ENCODE results near the gene CYP2C19.
"Not testable (repeated sequence)": the region's sequence is repeated elsewhere in the genome, so short reads cannot be mapped to it uniquely, and the experiment has no call there.

Gene CYP2C19

DNA sequence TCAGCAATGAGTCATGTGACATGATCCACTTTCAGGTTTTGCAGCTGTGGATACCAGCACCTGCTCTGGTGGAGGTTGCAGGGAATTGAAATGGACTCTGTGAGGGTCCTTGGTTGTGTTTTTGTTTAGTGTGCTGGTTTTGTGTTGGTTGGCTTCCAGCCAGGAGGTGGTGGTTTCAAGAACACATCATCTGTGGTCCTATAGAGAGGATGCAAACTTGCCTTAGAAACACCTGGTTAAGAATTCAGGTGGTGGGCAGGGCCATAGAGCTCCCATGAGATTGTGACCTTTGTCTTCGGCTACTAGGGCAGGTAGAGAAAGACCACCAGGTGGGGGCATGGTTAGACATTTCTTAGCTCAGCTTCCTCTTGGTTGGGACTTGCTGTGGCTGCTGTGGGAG, 116.7 kb downstream of the CYP2C19 start:
- no peak for DNase-seq (ENCODE audit: low read depth)

DNA sequence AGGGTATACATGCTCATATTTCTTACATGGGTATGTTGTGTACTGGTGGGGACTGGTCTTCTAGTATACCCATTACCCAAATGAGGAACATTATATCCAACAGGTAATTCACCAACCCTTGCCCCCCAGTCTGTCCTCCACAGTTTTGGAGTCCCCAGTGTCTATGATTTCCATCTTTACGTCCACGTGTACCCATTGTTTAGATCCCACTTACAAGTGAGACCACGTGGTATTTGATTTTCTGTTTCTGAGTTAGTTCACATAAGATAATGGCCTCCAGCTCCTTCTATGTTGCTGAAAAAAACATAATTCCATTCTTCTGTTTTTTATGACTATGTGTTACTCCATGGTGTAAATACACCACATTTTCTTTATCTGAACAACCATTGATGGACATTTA, 126.6 kb downstream of the CYP2C19 start:
- DNase-seq (ENCODE audit: low read depth): no peak

DNA sequence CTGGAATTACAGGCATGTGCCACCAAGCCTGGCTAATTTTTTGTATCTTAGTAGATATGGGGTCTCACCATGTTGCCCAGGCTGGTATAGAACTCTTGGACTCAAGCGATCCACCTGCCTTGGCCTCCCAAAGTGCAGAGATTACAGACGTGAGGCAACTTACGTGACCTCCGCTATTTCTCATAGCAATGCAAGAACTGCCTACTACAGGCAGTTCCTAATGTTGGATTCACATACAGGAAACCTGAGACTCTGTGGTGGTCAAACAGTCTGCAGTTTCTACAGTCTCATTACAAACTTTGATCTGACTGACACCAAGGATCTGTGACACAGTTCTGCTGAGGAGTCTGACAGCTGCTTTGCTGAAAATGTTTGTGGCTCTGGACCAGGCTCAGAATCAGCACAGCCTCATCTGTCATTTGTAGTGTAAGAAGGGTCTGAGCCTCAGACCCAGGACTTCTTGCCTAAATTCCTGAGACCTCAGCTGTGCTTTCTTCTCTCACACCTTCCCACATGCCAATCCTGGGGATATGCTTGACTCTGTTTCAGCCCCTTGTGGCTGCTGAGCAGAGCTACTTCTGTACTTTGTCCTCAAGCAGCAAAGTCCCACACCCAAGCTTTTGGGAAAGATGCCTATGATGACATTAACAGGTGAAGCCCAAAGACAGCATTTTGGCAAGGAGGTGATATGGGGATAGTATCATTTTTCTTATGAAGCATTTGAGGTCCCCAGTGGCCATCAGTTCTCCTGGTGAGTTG, 128.0 kb downstream of the CYP2C19 start:
- DNase-seq (ENCODE audit: low read depth): no peak

DNA sequence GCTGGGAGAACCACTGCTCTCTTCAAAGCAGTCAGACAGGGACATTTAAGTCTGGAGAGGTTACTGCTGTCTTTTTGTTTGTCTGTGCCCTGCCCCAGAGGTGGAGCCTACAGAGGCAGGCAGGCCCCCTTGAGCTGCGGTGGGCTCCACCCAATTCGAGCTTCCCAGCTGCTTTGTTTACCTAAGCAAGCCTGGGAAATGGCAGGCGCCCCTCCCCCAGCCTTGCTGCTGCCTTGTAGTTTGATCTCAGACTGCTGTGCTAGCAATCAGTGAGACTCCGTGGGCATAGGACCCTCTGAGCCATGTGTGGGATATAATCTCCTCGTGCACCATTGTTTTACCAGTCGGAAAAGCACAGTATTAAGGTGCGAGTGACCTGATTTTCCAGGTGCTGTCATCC, 135.9 kb downstream of the CYP2C19 start:
- DNase-seq (ENCODE audit: low read depth): not testable (repeated sequence)

DNA sequence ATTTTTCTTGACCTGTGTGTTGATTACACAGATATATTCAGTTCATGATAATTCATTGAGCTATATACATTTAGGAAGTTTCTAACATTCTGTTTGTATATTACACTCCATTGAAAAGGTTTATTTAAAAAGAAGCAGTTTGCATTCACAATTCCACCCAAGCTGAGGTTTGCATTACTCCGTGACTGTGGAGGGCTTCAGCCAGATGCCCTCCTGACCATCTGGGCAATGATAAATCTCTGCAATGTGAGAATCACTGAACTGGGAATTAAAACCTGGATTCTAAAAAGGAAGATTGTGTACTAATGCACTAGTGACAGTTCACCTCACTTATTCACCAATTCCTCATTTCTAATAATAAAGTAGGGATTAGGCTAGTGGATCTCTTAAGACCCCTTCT, 139.6 kb downstream of the CYP2C19 start:
- no peak for DNase-seq (ENCODE audit: low read depth)

DNA sequence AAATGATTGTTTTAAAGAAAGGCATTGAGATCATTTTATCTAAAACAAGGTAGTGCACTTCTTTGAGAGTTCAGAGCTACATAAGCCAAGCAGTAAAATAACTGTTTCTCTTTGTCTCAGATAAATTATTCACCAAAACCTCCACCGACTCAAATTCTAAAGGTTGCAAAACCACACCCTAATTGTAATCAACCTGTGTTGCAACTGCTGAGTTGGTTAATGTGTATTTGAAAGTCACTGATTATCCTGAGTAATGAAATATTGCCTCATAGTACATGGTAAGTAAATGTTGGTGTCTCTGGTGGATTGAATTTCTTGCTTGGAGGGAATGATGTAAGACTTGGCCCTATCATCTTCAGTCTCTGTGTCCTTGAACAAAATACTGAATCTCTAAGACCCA, 140.1 kb downstream of the CYP2C19 start:
- DNase-seq (ENCODE audit: low read depth): no peak
